ENCODE data around the gene TMEM187.
A peak's percentile ranks its signal among the peaks of the same experiment; 100 is the strongest.

TMEM187 gene

DNA sequence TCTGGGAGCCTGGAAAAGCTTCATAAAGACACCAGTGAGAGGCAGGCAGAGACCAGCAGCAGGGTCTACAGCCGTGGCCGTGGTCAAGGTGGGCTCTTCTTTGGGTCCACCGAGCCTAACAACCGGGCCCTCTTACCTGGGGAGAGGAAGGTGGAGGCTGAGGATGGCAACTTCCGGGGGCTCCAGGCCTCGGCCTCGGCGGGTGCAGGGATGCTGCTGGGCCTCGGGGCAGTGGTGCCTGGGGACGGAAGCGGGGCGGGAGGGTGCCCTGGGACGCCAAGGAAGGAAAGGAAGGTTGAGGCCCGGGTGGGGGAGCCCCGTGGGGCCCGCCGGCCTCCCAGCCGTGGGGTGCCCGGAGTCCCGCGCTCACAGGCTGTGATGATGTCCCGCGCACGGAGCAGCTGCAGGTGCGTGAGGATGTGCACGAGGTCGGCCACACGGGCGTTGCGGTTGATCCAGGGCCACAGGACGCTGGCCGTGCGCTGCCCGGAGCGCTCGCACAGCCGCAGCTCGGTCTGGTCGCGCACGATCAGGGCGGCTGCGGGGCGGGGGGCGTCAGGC, 46.6 kb downstream of the TMEM187 start:
- no peak for DNase-seq (ENCODE audit: low read depth in 3 of 3, low spot score in 1 of 3)

DNA sequence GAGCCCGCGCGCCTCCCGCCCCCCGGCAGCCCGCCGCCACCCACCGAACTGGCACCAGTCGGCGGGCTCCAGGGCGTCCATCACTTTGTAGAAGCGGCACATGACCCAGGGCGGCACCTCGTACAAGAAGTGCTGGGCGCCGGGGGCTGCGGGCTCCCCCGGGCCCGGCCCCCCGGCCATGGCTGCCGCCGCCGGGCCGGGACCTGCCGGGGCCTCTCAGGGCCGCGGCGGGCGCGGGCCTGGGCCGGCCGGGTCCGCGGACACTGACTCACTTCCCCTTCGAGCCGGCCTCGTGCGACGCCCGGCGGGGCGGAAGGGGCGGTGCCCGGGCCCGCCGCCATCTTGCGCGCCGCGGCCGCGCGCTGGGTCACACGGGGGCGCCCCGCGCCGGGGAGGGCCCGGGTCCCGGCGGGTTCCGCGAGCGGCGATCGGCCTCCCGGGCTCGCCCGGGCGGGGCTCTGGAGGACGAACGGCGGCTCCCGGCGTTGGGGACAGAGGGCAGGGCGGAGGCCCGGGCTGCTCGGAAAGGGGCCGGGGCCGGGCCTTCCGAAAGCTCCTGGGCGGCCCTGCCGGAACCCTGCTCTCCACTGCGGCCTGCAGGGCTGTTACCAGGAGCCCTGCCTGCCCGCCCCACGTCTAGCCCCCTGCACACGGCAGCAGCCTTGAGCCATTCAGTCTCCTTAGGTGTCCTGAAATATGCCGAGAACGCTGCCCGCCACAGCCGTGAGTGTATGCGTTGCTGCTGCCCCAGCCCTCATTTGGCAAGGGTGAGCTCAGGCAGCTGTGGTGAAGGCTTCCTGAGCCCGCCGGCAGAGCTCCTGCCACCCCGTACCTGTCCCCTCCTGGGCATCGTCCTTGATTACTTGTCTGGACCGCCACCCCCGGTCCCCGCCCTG, 47.3 kb downstream of the TMEM187 start, which contains the start of gene IRAK1:
IRAK1 (minus strand) TSS at position 270 of the 896 bp plus-strand sequence; CDS start at position 180, 90 bp downstream.
- peak in 1 of 3 donors; percentile 48 for DNase-seq (ENCODE audit: low read depth in 3 of 3, low spot score in 1 of 3)

DNA sequence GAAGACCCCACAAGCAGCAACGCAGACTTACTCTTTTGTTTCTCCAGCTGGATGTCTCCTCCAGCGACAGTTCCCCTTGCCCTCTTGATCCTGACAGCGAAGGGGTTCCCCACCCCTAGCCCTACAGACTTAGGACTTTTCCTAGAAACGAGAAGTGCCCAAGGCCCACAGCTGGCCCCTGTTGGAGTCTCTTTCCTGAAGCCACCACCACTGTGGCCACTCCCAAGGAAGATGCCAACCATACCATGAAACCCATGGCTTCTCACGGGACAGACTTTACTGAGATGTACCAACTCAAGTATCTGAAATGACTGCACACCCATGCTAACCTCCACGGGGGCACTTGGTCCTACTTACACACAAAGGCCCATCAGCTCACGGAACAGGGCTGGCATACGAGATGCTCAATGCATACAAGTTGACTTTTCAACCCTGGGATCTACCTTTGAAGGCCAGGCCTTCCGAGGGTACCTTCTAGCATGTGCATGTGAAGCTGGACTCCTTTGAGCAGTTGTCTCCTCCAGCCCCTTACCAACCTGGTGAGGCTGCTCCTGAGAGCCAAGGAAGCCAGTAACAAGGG, 48.1 kb downstream of the TMEM187 start:
- DNase-seq (ENCODE audit: low read depth in 3 of 3, low spot score in 1 of 3) = no peak

DNA sequence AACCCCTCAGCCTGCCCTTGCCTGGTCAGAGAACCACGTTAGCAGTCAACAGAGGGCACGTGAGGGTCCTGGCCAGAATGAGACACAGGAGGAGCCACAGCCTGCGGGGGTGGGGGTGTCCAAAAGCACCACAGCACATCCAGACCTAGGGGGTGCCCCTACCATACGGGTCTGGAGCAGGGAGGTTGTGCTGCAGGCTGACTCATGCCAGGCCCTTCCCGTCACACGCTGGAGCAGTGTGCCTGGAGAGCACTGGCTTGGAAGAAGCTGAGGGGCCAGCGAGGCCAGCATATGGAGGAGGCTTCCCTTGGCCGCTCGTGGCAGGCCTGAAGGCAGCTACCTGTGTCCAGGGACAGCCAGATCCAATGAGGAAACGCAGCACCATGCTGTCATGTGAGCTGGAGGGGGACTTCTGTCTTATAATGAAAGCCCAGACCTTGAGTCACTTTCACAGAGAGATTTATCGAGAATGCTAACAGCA, 48.6 kb downstream of the TMEM187 start:
- no peak for DNase-seq (ENCODE audit: low read depth in 3 of 3, low spot score in 1 of 3)

DNA sequence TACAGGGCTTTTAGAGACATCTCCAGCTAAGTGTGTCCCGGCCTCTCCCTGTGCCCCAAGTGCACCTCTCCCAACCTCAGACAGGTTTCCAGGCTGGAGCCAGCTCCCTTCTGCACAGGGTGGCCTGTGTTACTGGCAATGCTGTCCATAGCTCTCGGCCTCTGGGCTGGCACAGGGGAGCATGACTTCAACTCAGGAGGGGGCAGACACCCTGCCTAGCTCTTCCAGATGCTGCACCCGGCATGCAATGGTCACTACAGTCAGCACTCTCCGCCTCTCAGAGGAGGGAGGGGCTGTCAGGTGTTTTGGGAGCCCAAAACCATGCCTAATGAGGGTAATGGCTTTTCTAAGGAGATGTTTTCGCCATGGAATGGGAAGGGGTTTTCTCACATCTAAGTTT, 49.6 kb downstream of the TMEM187 start:
- no peak for DNase-seq (ENCODE audit: low read depth in 3 of 3, low spot score in 1 of 3)

DNA sequence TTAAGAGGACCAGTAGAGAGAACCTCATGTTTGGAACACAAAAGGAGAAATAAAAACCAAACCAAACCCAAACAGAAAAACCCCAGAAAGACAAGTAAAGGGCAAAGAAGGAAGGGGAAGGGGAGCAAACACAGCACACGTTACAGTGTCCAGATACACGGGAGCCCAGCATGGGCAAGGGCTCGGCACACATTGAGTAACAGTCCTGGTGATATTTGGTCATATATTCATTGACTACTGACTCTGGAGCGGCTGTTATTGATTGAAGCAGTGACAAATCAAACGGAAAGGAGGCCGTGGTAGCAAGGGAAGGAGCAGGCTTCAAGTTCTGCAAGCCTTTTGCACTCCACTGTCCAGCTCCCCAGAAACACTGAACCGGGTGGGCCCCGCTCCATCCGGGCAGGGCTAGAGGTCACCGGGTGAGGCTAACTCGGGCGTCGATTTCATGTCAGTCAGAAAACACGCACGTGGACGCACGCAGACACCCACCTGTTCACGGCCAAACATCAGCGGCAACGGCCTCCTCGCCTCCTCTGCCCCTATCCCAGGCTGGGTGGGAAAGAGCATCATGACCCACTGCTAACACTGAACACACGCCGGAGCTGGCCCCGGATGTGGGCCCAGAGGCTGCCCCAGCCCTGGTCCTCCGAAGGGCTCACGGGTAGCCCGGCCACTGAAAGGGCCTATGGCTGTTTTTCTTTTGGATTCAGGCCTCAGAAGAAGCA, 50.9 kb downstream of the TMEM187 start:
- no peak for DNase-seq (ENCODE audit: low read depth in 3 of 3, low spot score in 1 of 3)

DNA sequence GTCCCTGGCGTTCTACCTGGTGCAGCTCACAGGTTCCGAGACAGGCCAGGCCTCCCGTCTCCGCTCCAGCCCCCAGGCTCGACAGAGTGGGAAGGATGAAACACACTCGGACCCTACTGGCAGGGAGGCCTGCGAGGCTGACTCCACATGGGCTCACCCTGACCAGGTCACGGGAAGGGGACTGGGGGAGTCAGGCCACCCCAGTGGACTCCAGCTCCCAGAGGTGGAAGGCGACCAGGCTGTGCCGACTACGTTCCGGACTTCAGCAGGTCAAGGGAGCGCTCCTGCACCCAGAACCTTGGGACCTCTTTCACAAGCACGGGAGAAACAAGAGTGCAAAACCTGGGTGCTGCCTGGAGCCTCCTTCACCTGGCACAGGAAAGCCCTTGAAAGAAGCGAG, 51.7 kb downstream of the TMEM187 start:
- DNase-seq (ENCODE audit: low read depth in 3 of 3, low spot score in 1 of 3) = no peak

DNA sequence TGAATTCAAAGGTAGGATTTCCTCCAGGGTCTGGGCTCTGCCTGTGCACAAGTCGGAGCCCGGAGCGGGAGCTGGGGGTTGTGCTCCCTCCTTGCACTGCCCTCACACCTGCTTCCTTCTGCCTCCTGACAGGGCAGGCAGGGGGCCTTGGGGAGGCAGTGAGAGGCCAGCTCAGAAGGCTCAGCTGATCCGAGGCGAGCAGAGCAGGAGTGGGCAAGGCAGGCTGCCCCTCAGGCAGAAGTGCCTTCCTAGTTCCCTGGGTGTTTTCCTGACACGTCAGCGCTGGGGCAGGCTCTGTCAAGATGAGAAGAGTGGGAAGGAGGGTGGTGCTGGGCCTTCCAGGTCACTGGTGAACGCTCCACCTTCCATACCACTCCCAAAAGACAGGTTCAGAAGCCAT, 52.7 kb downstream of the TMEM187 start:
- no peak for DNase-seq (ENCODE audit: low read depth in 3 of 3, low spot score in 1 of 3)

DNA sequence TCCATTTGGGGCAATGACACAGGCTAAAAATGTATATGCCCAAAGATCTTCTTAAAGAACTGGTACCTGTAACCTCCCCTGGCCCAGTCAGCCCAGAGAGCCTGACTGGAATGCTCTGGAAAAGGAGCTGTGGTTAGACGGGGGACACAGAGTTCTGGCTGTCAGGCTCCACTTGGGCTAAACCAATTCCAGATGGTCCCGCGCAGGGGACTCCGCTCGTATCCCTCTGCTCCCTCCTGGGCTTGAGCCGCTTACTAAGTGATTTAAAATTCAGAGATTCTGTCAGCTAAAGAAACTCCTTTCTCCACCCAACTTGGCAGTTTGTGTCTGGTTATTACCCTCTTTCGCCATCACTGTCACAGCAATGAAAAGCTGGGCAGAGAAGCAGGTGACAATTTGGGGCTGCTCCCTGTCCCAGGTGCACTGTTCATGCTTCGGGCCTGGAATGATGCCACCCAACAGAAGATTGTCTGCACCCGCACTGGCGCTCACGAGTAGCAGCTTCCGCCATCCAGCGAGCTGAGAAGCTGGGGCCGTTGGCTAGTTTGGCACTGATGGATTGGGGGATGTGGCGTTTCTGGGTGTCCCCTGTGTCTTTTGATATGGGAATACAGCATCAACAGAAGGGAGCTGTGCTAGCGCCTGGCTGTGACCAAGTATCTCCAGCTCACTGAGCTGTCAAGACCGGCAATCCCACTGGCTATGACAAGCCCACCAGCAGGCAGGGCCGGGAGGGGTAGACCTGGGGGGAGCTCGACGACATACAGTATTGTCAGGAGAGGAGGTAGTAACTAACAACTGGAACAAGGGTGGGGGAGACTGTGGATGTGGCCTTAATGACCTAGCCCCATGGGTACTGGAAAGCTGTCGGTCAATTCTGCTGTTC, 53.8 kb downstream of the TMEM187 start:
- DNase-seq (ENCODE audit: low read depth in 3 of 3, low spot score in 1 of 3) = no peak

DNA sequence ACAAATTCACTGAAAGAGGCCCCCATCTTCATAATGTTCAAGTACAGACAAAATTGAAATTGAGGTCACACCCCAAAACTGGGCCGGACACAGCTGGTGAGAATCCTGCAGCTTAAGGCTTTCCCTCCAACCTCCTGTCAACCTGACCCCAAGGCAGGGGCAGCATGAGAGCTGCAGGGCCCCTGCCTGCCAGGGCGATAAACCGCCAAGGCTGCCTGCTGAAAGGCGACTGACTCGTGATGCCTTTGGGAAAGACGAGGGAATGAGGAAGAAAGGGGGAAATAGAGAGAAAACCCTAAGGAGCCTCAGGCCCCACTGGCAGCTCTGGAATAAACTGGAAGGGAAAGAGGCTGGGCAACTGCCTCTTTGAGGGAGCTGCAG, 54.5 kb downstream of the TMEM187 start:
- DNase-seq (ENCODE audit: low read depth in 3 of 3, low spot score in 1 of 3) = no peak

DNA sequence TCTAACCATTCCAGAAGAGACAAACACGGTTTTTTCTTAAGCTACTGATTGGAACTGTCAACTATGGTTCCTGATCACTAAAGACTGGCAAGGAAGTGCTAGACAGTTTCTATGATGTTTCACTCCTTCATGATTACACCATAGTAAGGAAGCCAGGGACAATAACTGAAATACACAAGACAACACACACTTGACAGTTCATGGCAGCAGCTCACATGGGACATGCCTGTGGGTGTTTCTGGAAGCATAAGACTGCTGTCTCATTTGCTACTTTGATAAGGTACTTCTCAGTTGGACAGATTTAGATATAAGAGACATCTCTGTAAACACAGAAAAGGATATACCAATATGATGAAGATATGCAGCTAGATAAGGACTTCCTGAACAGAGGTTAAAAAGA, 55.4 kb downstream of the TMEM187 start:
- DNase-seq (ENCODE audit: low read depth in 3 of 3, low spot score in 1 of 3) = no peak

DNA sequence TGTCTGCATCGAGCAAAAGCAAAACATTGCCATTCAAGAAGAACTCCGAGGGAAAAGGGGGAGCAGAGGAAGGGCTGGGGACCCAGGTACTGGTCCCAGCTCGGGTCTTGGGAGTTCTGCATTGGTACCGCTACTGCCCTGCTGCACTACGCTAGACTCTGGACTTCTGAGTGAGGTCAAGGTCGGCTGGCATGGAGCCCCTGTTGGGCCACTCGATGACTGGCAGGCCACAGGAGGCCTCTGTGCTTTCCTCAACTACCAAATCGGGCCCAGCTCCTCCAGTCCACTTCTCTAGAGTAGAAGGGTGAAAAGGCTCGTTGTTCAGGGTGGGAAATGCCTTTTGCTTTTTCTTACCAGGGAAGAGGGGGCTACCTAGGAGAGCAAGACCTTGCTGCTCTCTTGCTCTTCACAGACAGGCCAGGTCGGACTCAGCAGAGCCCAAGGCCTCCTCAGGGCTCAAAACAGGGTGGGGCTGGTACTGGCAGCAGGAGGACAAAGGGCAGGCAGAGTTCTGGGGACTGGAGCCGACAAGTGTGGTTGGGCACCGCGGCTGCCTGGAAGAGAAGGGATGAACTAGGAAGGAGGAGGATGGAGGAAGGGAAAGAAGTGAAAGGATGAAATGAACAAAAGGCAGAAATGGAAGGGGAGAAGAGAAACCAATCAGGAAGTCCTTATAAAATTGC, 56.1 kb downstream of the TMEM187 start:
- no peak for DNase-seq (ENCODE audit: low read depth in 3 of 3, low spot score in 1 of 3)

DNA sequence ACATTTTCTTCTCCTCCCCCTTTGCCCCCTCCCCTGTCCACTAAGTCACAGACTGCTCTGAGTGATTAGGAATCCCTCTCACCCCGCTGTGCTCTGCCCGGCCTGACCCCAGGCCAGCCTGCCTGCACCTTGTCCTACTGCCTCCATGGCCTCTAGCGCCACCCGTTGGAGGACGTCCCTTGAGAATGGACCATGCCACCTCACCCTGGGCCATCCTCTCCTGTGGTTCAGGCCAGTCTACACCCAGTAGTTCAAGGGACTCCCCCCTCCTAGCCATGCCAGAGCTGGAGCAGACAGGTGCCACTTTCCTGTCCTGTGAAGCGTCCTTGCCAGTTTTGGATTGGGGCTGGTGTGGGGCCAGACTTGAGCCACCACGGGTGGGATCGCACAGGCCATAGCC, 56.9 kb downstream of the TMEM187 start:
- DNase-seq (ENCODE audit: low read depth in 3 of 3, low spot score in 1 of 3) = no peak

DNA sequence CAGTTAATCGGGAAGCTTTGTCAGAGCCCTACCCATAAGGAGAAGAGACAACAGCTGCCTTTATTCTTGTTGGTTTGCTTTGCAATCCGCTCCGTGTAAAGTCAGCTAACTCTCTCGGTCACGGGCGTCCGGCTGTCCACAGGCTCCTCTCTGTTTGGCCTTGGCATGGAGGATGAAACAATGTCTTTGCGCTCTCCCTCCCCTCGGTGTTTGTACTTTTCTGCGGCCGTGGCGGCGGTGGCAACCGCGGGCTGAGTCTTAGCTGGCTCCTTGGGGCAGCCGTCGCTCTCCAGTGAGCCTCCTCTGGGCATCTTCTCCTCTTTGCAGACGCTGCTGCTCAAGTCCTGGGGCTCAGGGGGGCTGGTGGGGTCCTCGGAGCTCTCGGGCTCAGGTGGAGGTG, 57.7 kb downstream of the TMEM187 start:
- no peak for DNase-seq (ENCODE audit: low read depth in 3 of 3, low spot score in 1 of 3)

DNA sequence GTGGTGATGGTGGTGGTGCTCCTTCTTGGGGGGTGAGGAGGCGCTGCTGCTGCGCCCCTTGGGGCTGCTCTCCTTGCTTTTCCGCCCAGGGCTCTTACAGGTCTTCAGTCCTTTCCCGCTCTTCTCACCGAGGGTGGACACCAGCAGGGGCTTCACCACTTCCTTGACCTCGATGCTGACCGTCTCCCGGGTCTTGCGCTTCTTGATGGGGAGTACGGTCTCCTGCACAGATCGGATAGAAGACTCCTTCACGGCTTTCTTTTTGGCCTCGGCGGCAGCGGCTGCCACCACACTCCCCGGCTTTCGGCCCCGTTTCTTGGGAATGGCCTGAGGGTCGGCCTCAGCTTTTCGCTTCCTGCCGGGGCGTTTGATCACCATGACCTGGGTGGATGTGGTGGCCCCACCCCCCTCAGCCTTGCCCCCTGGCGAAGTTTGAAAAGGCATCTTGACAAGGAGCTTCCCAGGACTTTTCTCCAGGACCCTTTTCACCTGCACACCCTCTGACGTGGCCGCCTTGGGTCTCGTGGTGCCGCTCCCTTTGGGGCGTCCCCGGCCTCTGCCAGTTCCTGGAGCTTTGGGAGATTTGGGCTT, 58.3 kb downstream of the TMEM187 start:
- DNase-seq (ENCODE audit: low read depth in 3 of 3, low spot score in 1 of 3) = no peak

DNA sequence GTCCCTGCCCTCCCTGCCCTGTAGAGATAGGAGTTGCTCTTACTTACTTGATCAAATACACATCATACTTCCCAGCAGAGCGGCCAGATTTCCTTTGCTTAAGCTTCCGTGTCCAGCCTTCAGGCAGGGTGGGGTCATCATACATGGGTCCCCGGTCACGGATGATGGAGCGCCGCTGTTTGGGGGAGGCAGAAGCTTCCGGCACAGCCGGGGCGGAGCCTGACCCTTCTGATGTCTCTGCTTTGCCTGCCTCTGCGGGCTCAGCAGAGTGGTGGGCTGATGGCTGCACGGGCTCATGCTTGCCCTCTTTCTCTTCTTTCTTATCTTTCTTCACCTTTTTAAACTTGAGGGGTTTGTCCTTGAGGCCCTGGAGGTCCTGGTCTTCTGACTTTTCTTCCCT, 59.6 kb downstream of the TMEM187 start:
- DNase-seq (ENCODE audit: low read depth in 3 of 3, low spot score in 1 of 3) = no peak

DNA sequence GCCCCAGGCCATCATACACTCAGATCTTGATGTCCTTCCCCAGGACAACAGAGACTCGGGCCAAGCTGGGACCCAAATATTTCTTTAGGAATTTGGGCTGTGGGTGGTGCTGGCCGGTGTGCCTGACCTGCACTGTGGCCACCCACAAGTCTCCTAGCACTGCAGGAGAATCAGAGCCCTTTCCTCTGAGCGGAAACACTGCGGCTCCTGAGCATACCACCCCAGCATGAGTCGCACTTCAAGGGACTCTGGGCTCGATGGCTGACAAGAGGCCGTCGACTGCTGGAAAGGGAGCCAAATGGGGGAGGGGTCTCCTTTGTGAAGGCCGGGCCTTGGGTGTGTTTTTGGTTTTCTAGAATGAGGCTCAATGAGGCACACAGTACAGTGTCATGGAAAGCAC, 60.1 kb downstream of the TMEM187 start:
- DNase-seq (ENCODE audit: low read depth in 3 of 3, low spot score in 1 of 3) = no peak

Measured in stimulated activated CD4-positive, alpha-beta T cell treated with anti-CD3 and anti-CD28 coated beads, TNF-alpha, amount 100 ng/mL, for 1 hour (primary cell).